Kidney (tissue), 14 donors: ENCODE measurements around the gene SIGLEC9. TPM values are rescaled to one million over a fixed set of nuclear protein-coding genes. Genes with fewer than 3 reads are reported as not detected.

Experiments
- DNase-seq, 5 donors: peaks; one replicate each; pipeline ENCODE4 v3.0.0-alpha.2; 2013 to 2020
- FAIRE-seq: peaks from 2 replicates; lab custom pipeline; 2012; peaks lifted over from hg19 to GRCh38; lab: Jason Lieb, UNC
- H3K27ac ChIP-seq, 2 donors: one replicate each; pipeline ENCODE4 v1.7.0; 2013; ENCODE audit warnings: low read depth in 2 of 2, low read length in 2 of 2, inconsistent platforms in 1 of 2
- H3K27me3 ChIP-seq: one replicate; pipeline ENCODE4 v1.7.1; 2013; ENCODE audit warnings: low read length, inconsistent platforms; ENCODE audit not compliant: control insufficient read depth, insufficient read depth
- H3K36me3 ChIP-seq, 3 donors: one replicate each; pipeline versions ENCODE4 v1.7.0 to v1.7.1; 2013; ENCODE audit warnings: low read length in 3 of 3, control low read depth in 1 of 3, inconsistent platforms in 1 of 3; ENCODE audit not compliant: insufficient read depth in 3 of 3, control insufficient read depth in 2 of 3
- H3K4me1 ChIP-seq, 3 donors: one replicate each; pipeline versions ENCODE4 v1.7.0 to v1.7.1; 2013; ENCODE audit warnings: low read length in 3 of 3, inconsistent platforms in 1 of 3, low read depth in 1 of 3; ENCODE audit not compliant: control insufficient read depth in 2 of 3, insufficient read depth in 2 of 3
- H3K4me3 ChIP-seq, 3 donors: one replicate each; pipeline versions ENCODE4 v1.7.0 to v1.8.1; 2013; ENCODE audit warnings: low read length in 3 of 3, control low read depth in 1 of 3, inconsistent platforms in 1 of 3
- H3K9ac ChIP-seq, 3 donors: one replicate each; pipeline versions ENCODE4 v1.7.0 to v1.7.1; 2013; ENCODE audit warnings: low read length in 3 of 3, control low read depth in 1 of 3, inconsistent platforms in 1 of 3
- H3K9me3 ChIP-seq, 3 donors: one replicate each; pipeline versions ENCODE4 v1.7.0 to v1.7.1; 2013; ENCODE audit warnings: low read length in 3 of 3, control low read depth in 1 of 3, inconsistent platforms in 1 of 3; ENCODE audit not compliant: control insufficient read depth in 2 of 3, insufficient read depth in 1 of 3
- intact Hi-C: fragments of 100-400 bp; cut with DNase I; formaldehyde crosslinking; loops from one replicate; pipeline ENCODE4 v1.11.1; 2022
- polyA plus RNA-seq: library from polyadenylated mRNA; stranded (reverse); fragments of 350-450 nt; fragmentation: Illumina TruSeq; extraction: RNeasy Lipid Tissue Mini Kit (QIAGEN cat#74804); gene quantifications from one replicate; pipeline ENCODE4 v1.2.3, GENCODE V29; 2014; ENCODE audit warnings: low read depth, low replicate concordance; ENCODE audit not compliant: insufficient read depth
- total RNA-seq: library from RNA; stranded (reverse); fragmentation: NEBNext Ultra II Directional; extraction: Animal tissue kit (Norgen Biotek cat#: 25700); gene quantifications from one replicate; pipeline ENCODE4 v1.2.1, GENCODE V29; 2021
- TF ChIP-seq, protein P1 (sequence below): IDR thresholded peaks from 3 replicates; pipeline ENCODE4 v1.5.1; 2012; ENCODE audit warnings: mild to moderate bottlenecking, moderate library complexity, borderline replicate concordance; ENCODE audit not compliant: insufficient read depth; ENCODE audit errors: extremely low read depth
- donor health status: control.
- donor health status: control.
- donor health status: control.
- donor health status: control.
- donor health status: control.
- donor health status: DM: yes; HTN: yes; CAD: no.
- donor health status: Normal renal cell carcinoma (clear cell type).

Gene SIGLEC9
- total and polyA plus RNA-seq, 2 donors from 2014 or later, result 1.6 to 8.1 TPM

- no peaks in the 10 kb centered on the region for H3K9me3 ChIP-seq
- intact Hi-C loops, result no loop called here
- no peak overlapping the region for H3K4me3 ChIP-seq
- TF ChIP-seq, protein P1, sequence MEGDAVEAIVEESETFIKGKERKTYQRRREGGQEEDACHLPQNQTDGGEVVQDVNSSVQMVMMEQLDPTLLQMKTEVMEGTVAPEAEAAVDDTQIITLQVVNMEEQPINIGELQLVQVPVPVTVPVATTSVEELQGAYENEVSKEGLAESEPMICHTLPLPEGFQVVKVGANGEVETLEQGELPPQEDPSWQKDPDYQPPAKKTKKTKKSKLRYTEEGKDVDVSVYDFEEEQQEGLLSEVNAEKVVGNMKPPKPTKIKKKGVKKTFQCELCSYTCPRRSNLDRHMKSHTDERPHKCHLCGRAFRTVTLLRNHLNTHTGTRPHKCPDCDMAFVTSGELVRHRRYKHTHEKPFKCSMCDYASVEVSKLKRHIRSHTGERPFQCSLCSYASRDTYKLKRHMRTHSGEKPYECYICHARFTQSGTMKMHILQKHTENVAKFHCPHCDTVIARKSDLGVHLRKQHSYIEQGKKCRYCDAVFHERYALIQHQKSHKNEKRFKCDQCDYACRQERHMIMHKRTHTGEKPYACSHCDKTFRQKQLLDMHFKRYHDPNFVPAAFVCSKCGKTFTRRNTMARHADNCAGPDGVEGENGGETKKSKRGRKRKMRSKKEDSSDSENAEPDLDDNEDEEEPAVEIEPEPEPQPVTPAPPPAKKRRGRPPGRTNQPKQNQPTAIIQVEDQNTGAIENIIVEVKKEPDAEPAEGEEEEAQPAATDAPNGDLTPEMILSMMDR, result no peak
- DNase-seq (no peak), FAIRE-seq (no peak)
- H3K9ac ChIP-seq, result no peak overlapping the region
- H3K27ac ChIP-seq, result no peak overlapping the region
- H3K4me1 ChIP-seq, result no peaks in the 10 kb centered on the region
- H3K36me3 ChIP-seq, result no peaks in the 10 kb centered on the region
- H3K27me3 ChIP-seq, result no peaks in the 10 kb centered on the region
Measured at GRCh38 chr19:51119101-51119500, 5.6 kb upstream of the SIGLEC9 start.

GRCh38 chr19:51119611-51120010, 5.1 kb upstream of the SIGLEC9 start:
- Histone ChIP-seq H3K4me3 (no peak overlapping the region), H3K36me3 (no peaks in the 10 kb centered on the region), H3K27me3 (no peaks in the 10 kb centered on the region), H3K9me3 (no peaks in the 10 kb centered on the region), H3K4me1 (peaks cover 0 to 2% (median 0%) of the 10 kb centered on the region in 3 donors), H3K27ac (no peak overlapping the region), H3K9ac (no peak overlapping the region)
- FAIRE-seq (no peak), DNase-seq (no peak)
- TF ChIP-seq, protein P1, result no peak
- intact Hi-C loops, result no loop called here

DNA sequence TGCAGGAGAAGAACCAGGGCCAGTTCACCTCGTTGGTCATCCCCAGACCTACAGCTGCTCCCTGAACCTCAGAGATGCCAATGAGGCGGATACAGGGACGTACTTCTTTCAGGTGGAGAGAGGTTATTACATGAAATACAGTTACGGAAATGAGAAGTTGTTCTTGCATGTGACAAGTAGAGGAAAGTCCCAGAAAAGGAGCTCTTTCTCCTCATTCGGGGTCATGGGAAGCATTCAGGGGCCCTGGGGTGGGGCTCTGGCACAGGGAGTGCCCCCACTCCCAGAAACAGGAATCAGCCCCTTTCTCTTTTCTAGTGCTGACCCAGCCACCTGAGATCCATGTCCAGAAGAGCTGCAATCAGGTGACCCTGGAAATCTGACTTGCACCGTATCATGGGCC, 4.5 kb upstream of the SIGLEC9 start:
- Histone ChIP-seq H3K9me3 (no peaks in the 10 kb centered on the region), H3K4me3 (no peak overlapping the region), H3K4me1 (peaks cover 0 to 2% (median 0%) of the 10 kb centered on the region in 3 donors), H3K36me3 (no peaks in the 10 kb centered on the region), H3K9ac (no peak overlapping the region), H3K27ac (no peak overlapping the region), H3K27me3 (no peaks in the 10 kb centered on the region)
- TF ChIP-seq, protein P1, result no peak
- DNase-seq (no peak), FAIRE-seq (no peak)
- intact Hi-C loops, result no loop called here

- no peaks in the 10 kb centered on the region for H3K36me3 ChIP-seq
- DNase-seq (no peak), FAIRE-seq (no peak)
- intact Hi-C loops, result no loop called here
- H3K27ac ChIP-seq, result no peak overlapping the region
- peaks cover 0 to 2% (median 0%) of the 10 kb centered on the region in 3 donors for H3K4me1 ChIP-seq
- H3K4me3 ChIP-seq, result no peak overlapping the region
- TF ChIP-seq, protein P1, result no peak
- H3K9me3 ChIP-seq, result no peaks in the 10 kb centered on the region
- H3K9ac ChIP-seq, result no peak overlapping the region
- no peaks in the 10 kb centered on the region for H3K27me3 ChIP-seq
Measured at GRCh38 chr19:51121257-51121656, 3.4 kb upstream of the SIGLEC9 start.
